Naive thymus-derived CD4-positive, alpha-beta T cell (primary cell): ENCODE results near the gene CCDC32. TPM values are rescaled to one million over a fixed set of nuclear protein-coding genes. Genes with fewer than 3 reads are reported as not detected.

Experiments
- ATAC-seq: fragments of 150-1000 bp; cut with Tn5 transposase; 2 replicates; pipeline ENCODE4 v1.10.0; 2021; ENCODE audit warnings: mild to moderate bottlenecking, moderate library complexity
- CTCF ChIA-PET: fragments of 350-600 bp; sonication (Branson Sonifier 250); formaldehyde crosslinking; loops from one replicate; lab custom pipeline; 2021; ENCODE audit warnings: antibody characterized with exemption; lab: Charles Lee
- POLR2A ChIA-PET: fragments of 350-600 bp; sonication (Branson Sonifier 250); formaldehyde crosslinking; loops from one replicate; lab custom pipeline; 2021; ENCODE audit warnings: antibody characterized with exemption, inconsistent platforms; lab: Charles Lee
- DNase-seq, 9 donors: peaks; one replicate each; pipeline versions ENCODE4 v3.0.0 to v3.0.0-alpha.2; 2020 to 2022; ENCODE audit warnings: mixed read lengths in 1 of 9
- H3K27ac ChIP-seq: one replicate; pipeline ENCODE4 v1.7.0; 2013; ENCODE audit warnings: mild to moderate bottlenecking, low read depth, low read length, moderate library complexity
- H3K27me3 ChIP-seq, 2 donors: one replicate each; pipeline ENCODE4 v1.7.0; 2013; ENCODE audit warnings: low read length in 2 of 2, mild to moderate bottlenecking in 2 of 2, moderate library complexity in 2 of 2; ENCODE audit not compliant: control insufficient read depth in 2 of 2, insufficient read depth in 2 of 2
- H3K36me3 ChIP-seq, 3 experiments: 1 replicate in 2 of 3; 2 replicates in 1 of 3; pipeline ENCODE4 v1.7.0; 2013; ENCODE audit warnings: low read length in 3 of 3, mild to moderate bottlenecking in 3 of 3, moderate library complexity in 1 of 3; ENCODE audit not compliant: insufficient read depth in 3 of 3, control insufficient read depth in 2 of 3
- H3K4me1 ChIP-seq, 2 donors: one replicate each; pipeline ENCODE4 v1.7.0; 2013; ENCODE audit warnings: low read length in 2 of 2, mild to moderate bottlenecking in 2 of 2, moderate library complexity in 1 of 2; ENCODE audit not compliant: control insufficient read depth in 2 of 2, insufficient read depth in 2 of 2
- H3K4me3 ChIP-seq: 2 replicates; pipeline ENCODE4 v1.7.0; 2013; ENCODE audit warnings: mild to moderate bottlenecking, low read length
- H3K9me3 ChIP-seq, 3 experiments: 1 replicate in 2 of 3; 2 replicates in 1 of 3; pipeline ENCODE4 v1.7.0; 2013; ENCODE audit warnings: low read length in 3 of 3; ENCODE audit not compliant: control insufficient read depth in 2 of 3
- H3K27ac Mint-ChIP-seq, 9 donors: one replicate each; pipeline ENCODE4 v1.8.0; 2020 to 2022; ENCODE audit warnings: mixed read lengths in 9 of 9, mild to moderate bottlenecking in 8 of 9, moderate library complexity in 5 of 9, inconsistent platforms in 2 of 9
- H3K27me3 Mint-ChIP-seq, 5 donors: one replicate each; pipeline ENCODE4 v1.8.0; 2021 to 2022; ENCODE audit warnings: mixed read lengths in 5 of 5, mild to moderate bottlenecking in 1 of 5
- H3K36me3 Mint-ChIP-seq, 5 donors: one replicate each; pipeline ENCODE4 v1.8.0; 2020 to 2022; ENCODE audit warnings: mixed read lengths in 5 of 5, mild to moderate bottlenecking in 3 of 5, inconsistent platforms in 1 of 5
- H3K4me1 Mint-ChIP-seq, 7 donors: one replicate each; pipeline ENCODE4 v1.8.0; 2020 to 2022; ENCODE audit warnings: mixed read lengths in 7 of 7, mild to moderate bottlenecking in 3 of 7, inconsistent platforms in 1 of 7
- H3K4me3 Mint-ChIP-seq, 10 donors: one replicate each; pipeline ENCODE4 v1.8.0; 2020 to 2022; ENCODE audit warnings: mild to moderate bottlenecking in 10 of 10, mixed read lengths in 10 of 10, moderate library complexity in 6 of 10, inconsistent platforms in 2 of 10
- H3K9me3 Mint-ChIP-seq, 11 donors: one replicate each; pipeline ENCODE4 v1.8.0; 2020 to 2022; ENCODE audit warnings: mixed read lengths in 11 of 11, mild to moderate bottlenecking in 4 of 11, inconsistent platforms in 1 of 11, moderate library complexity in 1 of 11
- intact Hi-C, 2 donors: fragments of 100-400 bp; cut with micrococcal nuclease; formaldehyde crosslinking; loops; one replicate each; pipeline ENCODE4 v1.15.1; 2023
- polyA plus RNA-seq, 2 donors: library from polyadenylated mRNA; unstranded; fragments of 300-500 nt; fragmentation: Illumina TruSeq; gene quantifications; one replicate each; pipeline ENCODE4 v1.2.3, GENCODE V29; 2021
- total RNA-seq, 6 experiments: library from RNA in 5 of 6; stranded (reverse) in 5 of 6; gene quantifications; 1 replicate in 5 of 6; 2 replicates in 1 of 6; pipeline ENCODE4 v1.2.3 and lab custom pipeline; 2021 to 2026

The CCDC32 gene
- total and polyA plus RNA-seq, 7 experiments from 2014 or later = 22.4 to 44.8 (median 35.2) TPM

DNA sequence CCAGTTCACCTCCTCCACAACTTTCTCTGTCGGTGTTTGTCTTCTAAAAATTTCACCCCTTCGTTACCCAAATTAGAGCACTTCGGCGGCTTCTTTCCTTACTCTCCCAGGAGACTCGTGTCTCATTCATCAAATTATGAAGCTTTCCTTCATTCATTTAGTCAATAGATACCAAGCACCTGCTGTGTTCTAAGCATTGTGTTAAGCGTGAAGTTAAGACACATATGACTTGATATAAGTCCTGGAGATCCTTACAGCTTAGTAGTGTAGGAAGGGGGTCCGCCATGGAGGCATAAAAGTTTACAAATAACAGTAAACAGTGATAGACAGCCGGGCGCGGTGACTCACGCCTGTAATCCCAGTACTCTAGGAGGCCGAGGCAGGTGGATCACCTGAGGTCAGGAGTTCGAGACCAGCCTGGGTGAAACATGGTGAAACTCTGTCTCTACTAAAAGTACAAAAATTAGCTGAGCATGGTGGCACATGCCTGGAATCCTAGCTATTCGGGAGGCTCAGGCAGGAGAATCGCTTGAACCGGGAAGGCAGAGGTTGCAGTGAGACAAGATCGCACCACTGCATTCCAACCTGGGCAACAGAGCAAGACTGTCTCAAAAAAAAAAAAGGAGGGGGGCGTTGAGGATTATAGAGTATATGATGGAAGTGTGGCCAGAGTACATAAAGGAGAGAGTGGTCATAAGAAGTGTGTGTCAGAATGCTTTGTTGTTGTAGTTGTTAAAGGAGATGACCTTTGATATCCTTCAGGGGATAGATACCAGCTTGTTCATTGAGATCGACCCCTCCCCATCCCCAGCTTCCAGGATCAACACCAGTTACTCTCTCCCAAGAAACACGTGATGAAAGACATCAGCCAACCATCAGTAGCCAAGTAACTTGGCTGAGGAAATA lies 744 bp upstream of the CCDC32 start:
- CTCF ChIA-PET = interaction anchor here (0.6 to 1.4 kb wide), 5 partner anchors 27 to 273 kb away, joined by 3 to 5 read pairs (median 3); no protein-coding TSS in a partner anchor

DNA sequence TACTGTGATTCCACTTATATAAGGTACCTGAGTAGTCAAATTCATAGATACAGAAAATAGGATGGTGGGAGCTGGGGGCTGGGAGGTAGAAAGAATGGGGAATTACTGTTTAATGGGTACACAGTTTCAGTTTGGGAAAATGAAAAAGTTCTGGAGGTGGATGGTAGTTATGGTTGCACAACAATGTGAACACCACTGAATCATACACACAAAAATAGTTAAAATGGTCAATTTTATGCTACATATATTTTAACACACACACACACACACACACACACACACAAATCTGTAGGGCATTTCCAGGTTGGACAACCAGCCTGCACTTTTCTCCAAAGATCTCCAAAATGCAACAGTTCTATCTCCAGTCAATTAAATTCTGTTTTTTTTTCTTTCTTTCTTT lies 1.4 kb downstream of the CCDC32 start:
- H3K9me3 ChIP-seq = no peaks in the 10 kb centered on the region
- peaks cover 5 to 12% of the 10 kb centered on the region in 2 donors for H3K4me1 ChIP-seq
- Mint-ChIP-seq H3K9me3 (no peaks in the 10 kb centered on the region), H3K4me1 (peaks cover 40 to 62% (median 59%) of the 10 kb centered on the region in 7 donors), H3K27ac (peak overlapping the region in 5 of 9 donors; percentile 18 to 88 (median 38)), H3K4me3 (peak overlapping the region in 9 of 10 donors; percentile 48 to 97 (median 80)), H3K36me3 (peaks cover 0 to 20% (median 0%) of the 10 kb centered on the region in 5 donors), H3K27me3 (peaks cover 0 to 8% (median 0%) of the 10 kb centered on the region in 5 donors)
- H3K27me3 ChIP-seq = no peaks in the 10 kb centered on the region
- H3K4me3 ChIP-seq = no peak overlapping the region
- no peak overlapping the region for H3K27ac ChIP-seq
- intact Hi-C loops = loop anchor here (10.0 kb wide), 3 partner anchors 89 to 1711 kb away; partner anchors contain the start of genes CHST14 (in 1 of the 2), GANC (in 1 of the 2), TMEM87A (in 1 of the 2) and VPS18 (in 1 of the 2)
- no peak for ATAC-seq
- CTCF ChIA-PET = no interaction called here
- H3K36me3 ChIP-seq = peaks cover 0 to 14% (median 0%) of the 10 kb centered on the region in 3 experiments
- POLR2A ChIA-PET = interaction anchor here (0.6 kb wide), 1 partner anchor 117 kb away, joined by 3 read pairs; no protein-coding TSS in a partner anchor
- DNase-seq = no peak

More for the DNA sequence above, 744 bp upstream of the CCDC32 start:
- Histone ChIP-seq H3K27me3 (no peaks in the 10 kb centered on the region), H3K4me3 (peak overlapping the region; percentile 85), H3K9me3 (no peaks in the 10 kb centered on the region), H3K4me1 (peaks cover 18 to 22% of the 10 kb centered on the region in 2 donors), H3K36me3 (peaks cover 0 to 22% (median 0%) of the 10 kb centered on the region in 3 experiments), H3K27ac (peak overlapping the region; percentile 96)
- Mint-ChIP-seq H3K27me3 (peaks cover 0 to 8% (median 0%) of the 10 kb centered on the region in 5 donors), H3K36me3 (peaks cover 0 to 7% (median 1%) of the 10 kb centered on the region in 5 donors), H3K4me1 (peaks cover 39 to 60% (median 57%) of the 10 kb centered on the region in 7 donors), H3K27ac (peak overlapping the region; percentile 82 to 98 (median 95)), H3K4me3 (peak overlapping the region; percentile 80 to 97 (median 96)), H3K9me3 (no peaks in the 10 kb centered on the region)
- intact Hi-C loops = loop anchor here (1.0 to 10.0 kb wide), 16 partner anchors 29 to 1709 kb away; partner anchors contain the start of genes BAHD1 (in 2 of the 2), CHST14 (in 2 of the 2), KNL1 (in 2 of the 2) and CHP1 (in 1 of the 2)
- DNase-seq (no peak), ATAC-seq (no peak)
- POLR2A ChIA-PET = interaction anchor here (0.6 to 2.0 kb wide), 8 partner anchors 9 to 1930 kb away, joined by 3 to 9 read pairs (median 4); partner anchors contain the start of genes RAD51 and SNAP23

DNA sequence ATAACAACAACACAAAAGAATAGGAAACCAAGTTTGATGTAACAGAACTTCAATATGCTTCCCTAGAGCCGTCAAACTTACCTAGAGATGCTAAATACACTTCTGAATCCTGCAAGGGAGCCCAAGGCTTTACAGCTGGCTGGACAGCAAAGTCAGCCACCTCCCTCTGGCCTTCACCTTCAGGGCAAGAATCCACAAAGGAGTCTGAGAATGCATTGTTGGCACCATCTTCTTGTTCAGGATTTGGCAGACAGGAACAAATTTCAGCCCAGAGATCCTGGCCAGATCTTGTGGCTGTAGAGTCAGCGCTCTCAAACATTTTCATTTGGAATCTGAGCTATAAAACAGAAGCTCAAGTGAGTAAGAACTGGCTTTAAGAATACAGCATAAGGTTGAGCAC lies 2.2 kb downstream of the CCDC32 start:
- Mint-ChIP-seq H3K27me3 (peaks cover 0 to 8% (median 0%) of the 10 kb centered on the region in 5 donors), H3K4me1 (peaks cover 42 to 69% (median 61%) of the 10 kb centered on the region in 7 donors), H3K9me3 (no peaks in the 10 kb centered on the region), H3K4me3 (peak overlapping the region in 9 of 10 donors; percentile 21 to 80 (median 43)), H3K27ac (peak overlapping the region in 3 of 9 donors; percentile 13 to 49 (median 41)), H3K36me3 (peaks cover 0 to 26% (median 0%) of the 10 kb centered on the region in 5 donors)
- Histone ChIP-seq H3K27ac (no peak overlapping the region), H3K4me3 (no peak overlapping the region), H3K36me3 (peaks cover 0 to 14% (median 0%) of the 10 kb centered on the region in 3 experiments), H3K4me1 (peaks cover 4 to 11% of the 10 kb centered on the region in 2 donors), H3K27me3 (no peaks in the 10 kb centered on the region), H3K9me3 (no peaks in the 10 kb centered on the region)
- ATAC-seq (no peak), DNase-seq (no peak)
- ChIA-PET CTCF (no interaction called here), POLR2A (interaction anchor here (0.6 kb wide), 1 partner anchor 117 kb away, joined by 3 read pairs; no protein-coding TSS in a partner anchor)
- intact Hi-C loops = loop anchor here (10.0 kb wide), 3 partner anchors 88 to 1712 kb away; partner anchors contain the start of genes CHST14 (in 1 of the 2), GANC (in 1 of the 2), TMEM87A (in 1 of the 2) and VPS18 (in 1 of the 2)

DNA sequence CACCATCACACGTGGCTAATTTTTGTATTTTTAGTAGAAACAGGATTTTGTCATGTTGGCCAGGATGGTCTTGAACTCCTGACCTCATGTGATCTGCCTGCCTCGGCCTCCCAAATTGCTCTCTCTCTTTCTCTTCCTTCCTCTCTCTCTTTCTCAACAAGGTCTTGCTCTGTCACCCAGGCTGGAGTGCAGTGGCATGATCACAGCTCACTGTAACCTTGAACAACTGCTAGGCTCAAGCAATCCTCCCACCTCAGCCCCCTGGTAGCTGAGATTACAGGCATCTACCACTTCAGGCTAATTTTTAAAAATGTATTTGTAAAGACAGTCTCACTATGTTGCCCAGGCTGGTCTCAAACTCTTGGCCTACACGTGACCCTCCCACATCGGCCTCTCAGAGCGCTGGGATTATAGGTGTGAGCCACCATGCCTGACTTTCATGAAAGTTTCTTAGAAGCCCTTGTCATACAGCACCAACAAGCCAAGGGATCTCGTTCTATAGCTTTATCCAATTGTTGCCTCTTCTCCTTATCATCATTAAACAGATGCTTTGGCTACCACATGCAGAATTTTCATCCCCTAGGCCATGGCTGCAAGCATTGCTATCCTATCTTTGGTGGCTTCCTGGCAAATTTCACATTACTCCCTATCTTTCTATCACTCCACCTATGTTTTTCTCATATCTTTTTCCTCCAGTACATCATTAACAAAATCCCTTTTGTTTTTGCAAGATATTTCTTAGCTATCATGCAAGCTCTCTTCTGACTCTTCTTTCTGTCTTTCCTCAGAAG lies 5.7 kb downstream of the CCDC32 start:
- H3K36me3 ChIP-seq = peaks cover 5 to 42% (median 10%) of the 10 kb centered on the region in 3 experiments
- H3K36me3 Mint-ChIP-seq = peaks cover 8 to 57% (median 19%) of the 10 kb centered on the region in 5 donors
- H3K27ac Mint-ChIP-seq = peak overlapping the region in 3 of 9 donors; percentile 34 to 41 (median 40)

DNA sequence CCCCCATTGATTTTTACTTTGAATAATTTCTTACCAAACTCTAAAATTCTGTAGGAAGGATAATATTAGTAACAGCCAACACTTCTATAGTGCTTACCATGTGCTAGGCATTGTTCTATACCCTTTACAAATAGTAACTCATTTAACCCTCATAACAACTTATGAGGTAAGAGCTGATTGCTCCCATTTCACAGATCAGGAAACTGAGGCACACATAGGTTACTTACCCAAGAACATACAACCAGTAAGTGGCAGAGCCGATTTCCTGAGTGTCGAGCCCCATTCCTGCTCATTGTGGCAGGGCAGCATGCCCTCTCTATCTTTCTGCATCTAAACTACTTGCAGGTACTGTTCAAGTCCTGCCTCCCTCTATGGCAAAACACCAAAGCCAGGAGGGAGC lies 9.0 kb downstream of the CCDC32 start:
- H3K4me3 ChIP-seq = no peak overlapping the region
- intact Hi-C loops = no loop called here
- H3K9me3 Mint-ChIP-seq = no peaks in the 10 kb centered on the region
- H3K36me3 Mint-ChIP-seq = peaks cover 8 to 73% (median 34%) of the 10 kb centered on the region in 5 donors
- H3K27me3 Mint-ChIP-seq = no peaks in the 10 kb centered on the region
- no peak overlapping the region for H3K27ac Mint-ChIP-seq
- no peaks in the 10 kb centered on the region for H3K4me1 ChIP-seq
- CTCF ChIA-PET = no interaction called here
- H3K4me3 Mint-ChIP-seq = no peak overlapping the region
- H3K9me3 ChIP-seq = no peaks in the 10 kb centered on the region
- ATAC-seq (no peak), DNase-seq (no peak)
- H3K27me3 ChIP-seq = no peaks in the 10 kb centered on the region
- peaks cover 7 to 55% (median 10%) of the 10 kb centered on the region in 3 experiments for H3K36me3 ChIP-seq
- POLR2A ChIA-PET = no interaction called here
- peaks cover 9 to 33% (median 23%) of the 10 kb centered on the region in 7 donors for H3K4me1 Mint-ChIP-seq
- H3K27ac ChIP-seq = no peak overlapping the region

More for the DNA sequence above, 5.7 kb downstream of the CCDC32 start:
- ChIA-PET CTCF (no interaction called here), POLR2A (interaction anchor here (1.5 kb wide), 1 partner anchor 10 kb away, joined by 6 read pairs; the partner anchor contains the start of gene RPUSD2)
- ATAC-seq = no peak
- peaks cover 23 to 59% (median 44%) of the 10 kb centered on the region in 7 donors for H3K4me1 Mint-ChIP-seq
- H3K4me1 ChIP-seq = peaks cover 0 to 3% of the 10 kb centered on the region in 2 donors
- H3K27me3 ChIP-seq = no peaks in the 10 kb centered on the region
- no peak overlapping the region for H3K27ac ChIP-seq
- H3K9me3 Mint-ChIP-seq = no peaks in the 10 kb centered on the region
- H3K9me3 ChIP-seq = no peaks in the 10 kb centered on the region
- H3K4me3 Mint-ChIP-seq = no peak overlapping the region
- DNase-seq = no peak
- intact Hi-C loops = no loop called here
- H3K4me3 ChIP-seq = no peak overlapping the region
- no peaks in the 10 kb centered on the region for H3K27me3 Mint-ChIP-seq
